NCI-H187 treated with DMSO at 0.1 percent for 48 hours (cell line): Measurements from ENCODE around the gene COTL1.

ENCODE experiments used
- DNase-seq: peaks from one replicate; lab custom pipeline; 2025; lab: John Stamatoyannopoulos, UW

The COTL1 gene

GRCh38 chr16:84614073-84614459 lies 3.8 kb downstream of the COTL1 start:
- no peak for DNase-seq

GRCh38 chr16:84613408-84614072 lies 4.3 kb downstream of the COTL1 start:
- DNase-seq, result no peak

GRCh38 chr16:84612686-84613085 lies 5.2 kb downstream of the COTL1 start:
- no peak for DNase-seq

GRCh38 chr16:84611041-84611440 lies 6.8 kb downstream of the COTL1 start:
- DNase-seq, result no peak

- no peak for DNase-seq
These were observed 7.5 kb downstream of the COTL1 start for GRCh38 chr16:84610376-84610775.

- DNase-seq, result no peak
These were observed 8.2 kb downstream of the COTL1 start for GRCh38 chr16:84609563-84610177.

GRCh38 chr16:84608282-84608681 lies 9.6 kb downstream of the COTL1 start:
- no peak for DNase-seq

- DNase-seq, result no peak
These were observed 10.2 kb downstream of the COTL1 start for GRCh38 chr16:84607694-84608093.

- DNase-seq, result no peak
These were observed 10.8 kb downstream of the COTL1 start for GRCh38 chr16:84607061-84607460.

GRCh38 chr16:84606081-84606875 lies 11.6 kb downstream of the COTL1 start:
- no peak for DNase-seq

GRCh38 chr16:84605339-84605848 lies 12.5 kb downstream of the COTL1 start:
- DNase-seq, result no peak

GRCh38 chr16:84604477-84605013 lies 13.3 kb downstream of the COTL1 start:
- no peak for DNase-seq

- no peak for DNase-seq
These were observed 13.9 kb downstream of the COTL1 start for GRCh38 chr16:84603940-84604339.

- no peak for DNase-seq
These were observed 14.6 kb downstream of the COTL1 start for GRCh38 chr16:84603140-84603816.

GRCh38 chr16:84600343-84601229 lies 17.3 kb downstream of the COTL1 start:
- no peak for DNase-seq

GRCh38 chr16:84599521-84600202 lies 18.2 kb downstream of the COTL1 start:
- no peak for DNase-seq

- DNase-seq, result no peak
These were observed 19.5 kb downstream of the COTL1 start for GRCh38 chr16:84598360-84598759.

- no peak for DNase-seq
These were observed 19.9 kb downstream of the COTL1 start for GRCh38 chr16:84597931-84598351.

GRCh38 chr16:84597528-84597896 lies 20.4 kb downstream of the COTL1 start:
- DNase-seq, result no peak

- DNase-seq, result no peak
These were observed 20.9 kb downstream of the COTL1 start for GRCh38 chr16:84596801-84597527.
